Measurements from ENCODE around the gene ADGRG4.

The ADGRG4 gene

GRCh38 chrX:136295380-136295779 is 5.4 kb upstream of the ADGRG4 start:
- no peak for DNase-seq

GRCh38 chrX:136303041-136303440 is 2.3 kb downstream of the ADGRG4 start:
- DNase-seq, result no peak

GRCh38 chrX:136304493-136304892 is 3.7 kb downstream of the ADGRG4 start:
- DNase-seq, result no peak

GRCh38 chrX:136306182-136306581 is 5.4 kb downstream of the ADGRG4 start:
- DNase-seq, result no peak

GRCh38 chrX:136307471-136307870 is 6.7 kb downstream of the ADGRG4 start:
- no peak for DNase-seq

- no peak for DNase-seq
Observed at GRCh38 chrX:136310411-136310810, 9.6 kb downstream of the ADGRG4 start.

- DNase-seq, result no peak
Observed at GRCh38 chrX:136318156-136318555, 17.4 kb downstream of the ADGRG4 start.

- no peak for DNase-seq
Observed at GRCh38 chrX:136318895-136319597, 18.3 kb downstream of the ADGRG4 start.

GRCh38 chrX:136319600-136319999 is 18.8 kb downstream of the ADGRG4 start:
- DNase-seq, result no peak

- no peak for DNase-seq
Observed at GRCh38 chrX:136321532-136321931, 20.8 kb downstream of the ADGRG4 start.

GRCh38 chrX:136322064-136322463 is 21.3 kb downstream of the ADGRG4 start:
- DNase-seq, result no peak

GRCh38 chrX:136325377-136325776 is 24.6 kb downstream of the ADGRG4 start:
- DNase-seq, result no peak

GRCh38 chrX:136328933-136329332 is 28.2 kb downstream of the ADGRG4 start:
- DNase-seq, result no peak

- no peak for DNase-seq
Observed at GRCh38 chrX:136336623-136337022, 35.9 kb downstream of the ADGRG4 start.

- DNase-seq, result no peak
Observed at GRCh38 chrX:136339702-136340101, 38.9 kb downstream of the ADGRG4 start.

GRCh38 chrX:136344320-136344719 is 43.6 kb downstream of the ADGRG4 start:
- no peak for DNase-seq

- no peak for DNase-seq
Observed at GRCh38 chrX:136346506-136346905, 45.7 kb downstream of the ADGRG4 start.

- DNase-seq, result no peak
Observed at GRCh38 chrX:136347706-136348105, 46.9 kb downstream of the ADGRG4 start.

GRCh38 chrX:136353526-136354093 is 52.8 kb downstream of the ADGRG4 start:
- DNase-seq, result no peak

GRCh38 chrX:136354201-136354600 is 53.4 kb downstream of the ADGRG4 start:
- DNase-seq, result no peak

- no peak for DNase-seq
Observed at GRCh38 chrX:136369377-136369776, 68.6 kb downstream of the ADGRG4 start.

- no peak for DNase-seq
Observed at GRCh38 chrX:136376713-136377112, 76.0 kb downstream of the ADGRG4 start.

GRCh38 chrX:136380010-136380769 is 79.4 kb downstream of the ADGRG4 start:
- DNase-seq, result no peak

- no peak for DNase-seq
Observed at GRCh38 chrX:136386173-136386572, 85.4 kb downstream of the ADGRG4 start.

Measured in stimulated activated CD4-positive, alpha-beta T cell treated with anti-CD3 and anti-CD28 coated beads, Interleukin-4, amount 100 ng/mL, for 1 hour (primary cell).